Right hindlimb (tissue), 1 donor: ENCODE measurements around the gene TTF2.
"Not testable (repeated sequence)": the region's sequence is repeated elsewhere in the genome, so short reads cannot be mapped to it uniquely, and the experiment has no call there.

Experiments
- DNase-seq: peaks from one replicate; pipeline ENCODE4 v3.0.0-alpha.2; 2018

TTF2 gene

DNA sequence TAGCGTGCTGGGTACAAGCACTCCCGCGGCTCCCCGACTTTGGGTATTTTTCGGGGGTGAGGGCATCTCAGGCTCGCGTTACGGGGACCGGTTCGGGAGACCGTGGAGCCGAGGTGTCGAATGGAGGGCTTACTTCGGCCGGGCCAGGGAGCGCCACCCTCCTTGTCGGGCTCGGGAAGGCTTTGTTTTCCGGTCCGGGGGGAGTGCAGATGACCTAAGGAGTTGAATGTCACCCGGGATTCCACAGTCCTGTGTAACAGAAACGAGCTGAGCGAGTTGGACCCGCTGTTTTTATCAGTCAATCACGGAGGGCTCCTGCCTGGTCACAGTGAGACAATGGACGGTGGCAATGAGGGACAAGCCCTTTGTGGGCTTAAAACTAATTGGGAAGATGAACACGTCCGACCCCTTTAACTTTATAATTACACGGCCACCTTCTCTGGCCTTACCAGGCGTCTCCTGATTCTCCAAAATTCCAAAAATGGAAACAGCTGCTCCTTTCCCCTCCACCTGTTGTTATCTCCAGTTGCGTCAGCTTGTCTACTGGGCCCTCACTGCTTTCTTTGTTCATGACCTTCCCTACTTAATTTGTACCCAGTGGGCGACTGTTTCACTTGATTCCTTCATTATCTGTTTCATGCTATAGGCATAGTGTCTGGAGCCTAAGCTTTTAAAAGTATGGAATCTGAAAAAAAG, 62.4 kb downstream of the TTF2 start:
- DNase-seq, result no peak

DNA sequence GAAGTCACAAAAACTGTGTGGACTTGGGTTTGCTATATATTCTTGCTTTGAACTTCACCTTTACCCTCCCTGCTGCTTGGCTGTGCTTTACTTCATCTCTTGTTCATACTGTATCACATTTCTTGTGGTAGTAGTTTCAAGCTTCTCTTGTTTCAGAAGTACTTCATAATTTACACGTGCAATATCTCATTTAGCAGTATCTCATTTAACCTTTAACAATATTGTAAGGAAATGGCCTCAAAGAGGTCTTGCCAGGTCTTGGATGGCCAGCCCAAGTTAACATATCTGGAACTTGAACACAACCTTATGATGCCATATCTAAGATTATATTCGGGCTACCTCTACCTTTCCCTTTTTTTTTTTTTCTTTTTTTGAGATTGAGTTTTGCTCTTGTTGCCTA, 63.1 kb downstream of the TTF2 start:
- DNase-seq, result no peak

DNA sequence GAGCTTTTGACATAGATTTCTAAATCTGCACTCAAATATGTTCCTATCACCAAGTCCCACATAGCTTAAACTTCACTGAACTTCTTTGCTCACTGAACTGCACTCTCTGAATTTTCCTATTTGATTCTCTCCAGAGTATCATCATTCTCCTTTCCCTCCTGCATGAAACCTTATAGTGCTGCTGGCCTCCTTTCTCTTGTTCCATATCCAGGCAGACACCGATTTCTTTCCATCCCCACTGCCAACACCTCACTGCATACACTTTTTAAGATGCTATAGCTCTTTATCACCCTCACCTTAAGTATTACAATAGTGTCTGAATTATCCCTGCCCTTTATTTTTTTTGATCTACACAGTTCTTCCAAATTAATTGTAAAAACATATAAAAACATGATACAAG, 64.5 kb downstream of the TTF2 start:
- peak; percentile 38 for DNase-seq

DNA sequence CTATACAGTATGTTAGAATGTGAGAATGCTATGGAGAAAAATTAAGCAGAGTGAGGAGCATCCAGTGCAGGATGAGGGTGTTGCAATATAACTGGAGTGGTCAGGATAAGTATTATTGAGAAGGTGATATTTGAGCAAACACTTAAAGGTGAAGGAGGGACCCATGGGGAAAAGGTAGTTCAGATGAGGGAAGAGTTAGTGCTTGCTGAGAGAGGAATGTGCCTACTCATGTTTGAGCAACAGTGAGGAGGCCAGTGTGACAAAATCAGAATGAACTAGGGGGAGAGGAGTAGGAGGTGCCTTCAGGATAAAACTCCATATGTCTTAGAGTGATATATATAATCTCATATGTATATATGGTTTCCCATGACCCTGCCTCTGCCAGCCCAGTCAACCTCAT, 67.7 kb downstream of the TTF2 start:
- no peak for DNase-seq

DNA sequence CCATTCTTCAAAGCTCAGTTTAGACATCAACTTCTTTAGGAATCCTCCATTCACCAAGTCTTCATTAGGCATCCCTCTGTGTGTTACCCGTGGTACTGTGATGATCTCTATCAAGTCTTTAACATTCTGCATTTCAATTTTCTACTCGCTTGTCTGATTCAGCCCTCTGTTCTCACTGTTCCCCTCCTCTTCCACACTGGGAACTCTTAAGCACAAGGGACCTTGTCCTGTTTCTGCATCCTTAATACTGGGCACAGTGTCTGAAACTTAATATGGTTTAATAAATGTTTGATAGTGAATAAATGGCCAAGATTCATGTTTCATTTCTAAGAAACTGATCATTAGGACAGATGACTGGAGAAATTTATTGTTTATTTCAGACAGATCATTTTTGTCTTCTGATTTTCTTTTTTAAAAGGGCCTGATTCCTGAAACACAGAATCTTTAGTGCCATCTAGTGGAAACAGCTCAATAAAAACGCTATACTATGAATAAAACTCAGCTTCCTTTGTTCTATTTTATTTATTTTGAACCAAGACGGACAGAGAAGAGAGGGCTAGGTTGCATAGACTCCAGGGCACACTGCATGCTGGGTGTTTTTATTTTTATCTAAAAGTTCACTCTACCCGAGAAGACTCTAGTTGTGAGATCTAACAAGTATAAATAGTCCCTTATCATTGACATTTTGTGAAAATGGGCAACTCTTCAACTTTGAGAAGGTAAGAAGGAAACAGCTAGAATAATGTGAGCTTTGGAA, 68.4 kb downstream of the TTF2 start:
- no peak for DNase-seq

DNA sequence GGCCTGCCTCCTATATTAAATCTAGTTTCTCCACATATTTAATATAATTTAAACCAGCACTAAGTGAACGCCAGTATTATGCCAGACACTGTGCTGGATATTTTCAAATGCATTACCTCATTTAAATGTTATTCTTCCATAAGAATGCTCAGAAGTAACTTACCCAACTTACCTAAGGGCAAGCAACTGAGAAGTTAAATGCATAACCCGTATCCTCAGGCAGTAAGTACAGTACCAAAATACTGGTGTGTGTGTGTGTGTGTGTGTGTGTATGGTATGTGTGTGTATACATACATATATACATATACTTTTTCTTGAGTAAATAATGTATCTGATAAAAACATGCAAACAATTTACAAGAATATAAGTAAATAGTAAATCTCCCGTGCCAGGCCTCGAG, 70.4 kb downstream of the TTF2 start:
- no peak for DNase-seq

DNA sequence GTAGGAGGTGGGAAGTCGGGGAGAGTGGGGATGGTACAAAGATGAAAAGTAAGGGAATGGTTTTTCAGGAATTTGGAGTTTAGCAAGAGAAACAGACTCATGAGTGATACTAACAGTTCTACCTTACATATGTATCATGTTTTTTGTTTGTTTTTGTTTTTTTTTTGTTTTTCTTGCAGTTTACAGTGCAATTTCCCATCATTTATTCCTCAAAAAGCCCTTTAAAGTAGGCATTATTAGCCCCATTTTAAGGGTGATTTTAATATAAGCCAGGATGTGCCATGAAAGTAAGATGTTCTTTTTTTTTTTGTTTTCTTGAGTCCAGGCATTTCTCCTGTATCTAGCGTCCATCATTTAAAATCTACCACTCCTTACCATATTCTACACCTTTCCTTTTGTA, 75.2 kb downstream of the TTF2 start:
- DNase-seq, result no peak

DNA sequence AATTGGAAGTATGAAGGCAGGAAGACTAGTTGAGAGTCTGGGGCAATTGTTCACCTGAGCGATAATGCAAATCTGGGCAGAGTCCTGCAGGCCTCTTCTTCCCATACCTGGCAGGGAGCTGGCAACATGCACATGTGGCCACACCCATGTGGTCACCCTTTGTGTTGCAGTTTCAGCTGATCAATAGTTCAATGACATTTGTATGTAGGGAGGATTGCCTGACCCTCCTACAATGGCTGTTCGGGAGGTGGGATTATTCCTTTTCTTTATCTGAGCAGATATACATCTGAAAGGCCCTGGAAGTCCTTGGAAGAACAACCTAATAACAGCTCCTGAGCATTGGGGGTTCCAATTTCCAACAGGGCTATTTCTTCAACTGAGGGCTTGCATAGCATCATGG, 76.6 kb downstream of the TTF2 start:
- no peak for DNase-seq

DNA sequence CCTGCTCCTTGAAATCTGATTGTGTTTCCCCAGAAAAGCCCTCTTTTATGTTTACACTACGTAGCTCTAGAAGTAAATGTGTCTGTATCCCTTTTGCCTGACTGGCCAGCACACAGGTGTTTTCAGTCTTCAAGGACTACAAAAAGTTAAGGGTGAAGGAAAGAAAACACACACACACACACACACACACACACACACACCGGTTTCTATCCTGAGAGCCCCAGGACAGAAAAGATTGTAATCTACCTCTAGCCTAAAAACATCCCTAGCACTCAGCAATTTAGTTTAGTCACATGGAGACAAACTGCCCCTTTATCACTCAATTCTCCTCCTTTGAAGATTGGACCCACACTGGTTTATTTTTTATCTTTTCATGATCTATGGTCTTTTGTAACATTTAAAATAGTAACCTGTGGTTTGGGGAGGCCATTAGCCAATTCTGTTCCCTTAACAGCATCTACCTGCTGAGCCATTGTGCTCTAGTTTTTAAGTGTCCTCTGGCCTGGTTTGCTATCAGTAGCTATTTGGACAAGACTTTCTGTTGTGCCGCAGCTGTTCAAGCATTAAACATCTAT, 77.2 kb downstream of the TTF2 start:
- DNase-seq, result no peak

DNA sequence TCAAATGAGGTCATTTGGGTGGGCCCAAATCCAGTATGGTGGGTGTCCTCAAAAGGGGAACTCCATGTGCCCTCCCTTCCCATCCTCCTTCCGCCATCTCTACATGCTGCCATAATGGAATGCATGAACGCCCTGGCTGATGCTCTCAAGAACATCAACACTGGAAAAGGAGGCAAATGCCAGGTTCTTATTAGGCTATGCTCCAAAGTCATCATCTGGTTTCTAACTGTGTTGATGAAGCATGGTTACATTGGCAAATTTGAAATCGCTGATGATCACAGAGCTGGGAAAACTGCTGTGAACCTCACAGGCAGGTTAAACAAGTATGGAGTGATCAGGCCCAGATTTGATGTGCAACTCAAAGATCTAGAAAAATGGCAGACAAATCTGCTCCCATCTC, 78.0 kb downstream of the TTF2 start:
- no peak for DNase-seq

DNA sequence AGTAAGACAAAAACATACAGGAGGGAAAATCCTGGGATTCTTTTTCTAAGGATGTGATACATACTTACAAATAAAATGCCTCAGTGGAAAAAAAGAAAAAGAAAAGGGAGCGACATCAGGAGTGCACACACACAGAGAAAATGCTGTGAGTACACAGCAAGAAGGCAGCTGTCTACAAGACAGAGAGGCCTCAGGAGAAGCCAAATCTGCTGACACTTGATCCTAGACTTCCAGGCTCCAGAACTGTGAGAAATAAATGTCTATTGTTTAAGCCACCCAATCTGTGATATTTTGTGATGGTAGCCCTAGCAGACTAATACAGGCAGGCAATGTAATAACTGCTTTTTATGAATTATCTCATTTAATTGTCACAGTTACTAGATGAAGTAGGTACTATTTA, 78.4 kb downstream of the TTF2 start:
- DNase-seq, result no peak

DNA sequence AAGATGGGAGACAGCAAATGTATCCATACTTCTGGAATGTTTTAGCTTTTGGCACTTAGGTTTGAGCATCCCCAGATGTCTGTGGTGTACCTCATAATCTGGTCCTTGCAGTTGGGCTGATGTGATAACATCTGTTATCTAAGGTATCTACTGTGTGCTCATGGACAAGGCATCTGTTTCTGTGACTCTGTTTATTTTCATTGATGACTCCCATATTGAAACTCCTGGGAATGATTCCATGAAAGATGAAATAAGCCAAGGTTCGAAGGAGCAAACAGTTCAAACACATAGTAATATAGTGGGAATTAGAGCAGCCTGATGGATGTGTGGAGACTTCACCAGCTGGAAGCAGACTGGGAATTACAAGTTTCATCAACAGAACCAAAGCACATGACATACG, 82.1 kb downstream of the TTF2 start:
- DNase-seq, result no peak

DNA sequence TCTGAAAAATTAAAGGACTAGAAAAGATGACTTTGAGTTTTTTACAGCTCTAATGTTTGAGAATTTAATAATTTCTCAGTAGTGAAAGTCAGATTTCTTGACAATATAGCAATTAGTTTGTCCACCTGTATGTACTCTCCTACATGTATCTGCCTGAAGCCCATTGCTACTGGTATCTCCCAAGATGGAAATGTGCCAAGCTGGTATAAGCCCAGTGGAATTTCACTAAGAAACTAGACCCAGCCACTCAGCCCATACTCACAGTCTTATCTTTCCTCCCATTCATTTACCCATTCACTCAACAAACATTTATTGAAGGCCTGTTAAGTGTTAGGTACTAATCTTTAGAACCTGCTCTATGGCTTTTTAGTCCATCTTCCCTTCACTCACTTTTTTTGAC, 83.0 kb downstream of the TTF2 start:
- DNase-seq, result no peak

DNA sequence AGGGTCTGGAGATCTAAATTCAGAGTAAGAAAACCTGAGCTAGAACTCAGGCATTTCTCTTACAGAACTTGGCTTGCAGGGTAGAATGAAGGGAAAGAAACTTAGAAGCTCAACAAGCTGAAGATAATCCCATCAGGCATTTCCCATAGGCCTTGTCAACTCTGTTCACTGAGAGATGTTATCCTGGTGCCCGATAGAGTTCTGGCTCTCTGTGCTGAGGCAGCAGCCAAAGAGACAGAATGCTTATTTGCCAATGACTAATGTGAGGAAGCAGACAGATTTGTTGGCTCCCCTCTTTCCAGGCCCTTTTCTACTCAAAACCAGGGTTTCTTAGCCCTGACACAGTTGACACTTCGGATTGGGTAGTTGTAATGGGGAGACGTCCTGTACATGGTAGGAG, 83.7 kb downstream of the TTF2 start:
- no peak for DNase-seq

DNA sequence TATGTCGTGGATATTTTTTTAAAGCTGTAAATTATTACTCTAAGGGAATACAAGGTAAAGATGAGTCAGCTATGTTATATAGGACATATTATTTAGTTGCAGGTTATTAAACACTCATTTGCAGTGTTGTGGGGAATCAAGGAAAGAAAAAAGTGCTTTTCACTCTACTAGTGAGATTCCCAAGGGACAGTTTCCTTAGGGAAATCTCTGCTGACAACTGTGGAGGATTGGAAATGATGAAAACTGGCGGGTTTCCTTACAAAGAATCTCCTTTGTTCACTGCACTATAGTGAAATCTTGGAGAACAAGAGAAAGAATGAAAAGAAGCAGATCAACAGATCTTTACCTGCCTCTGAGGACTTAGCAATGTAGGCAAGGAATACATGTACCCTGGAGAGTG, 85.9 kb downstream of the TTF2 start:
- no peak for DNase-seq

DNA sequence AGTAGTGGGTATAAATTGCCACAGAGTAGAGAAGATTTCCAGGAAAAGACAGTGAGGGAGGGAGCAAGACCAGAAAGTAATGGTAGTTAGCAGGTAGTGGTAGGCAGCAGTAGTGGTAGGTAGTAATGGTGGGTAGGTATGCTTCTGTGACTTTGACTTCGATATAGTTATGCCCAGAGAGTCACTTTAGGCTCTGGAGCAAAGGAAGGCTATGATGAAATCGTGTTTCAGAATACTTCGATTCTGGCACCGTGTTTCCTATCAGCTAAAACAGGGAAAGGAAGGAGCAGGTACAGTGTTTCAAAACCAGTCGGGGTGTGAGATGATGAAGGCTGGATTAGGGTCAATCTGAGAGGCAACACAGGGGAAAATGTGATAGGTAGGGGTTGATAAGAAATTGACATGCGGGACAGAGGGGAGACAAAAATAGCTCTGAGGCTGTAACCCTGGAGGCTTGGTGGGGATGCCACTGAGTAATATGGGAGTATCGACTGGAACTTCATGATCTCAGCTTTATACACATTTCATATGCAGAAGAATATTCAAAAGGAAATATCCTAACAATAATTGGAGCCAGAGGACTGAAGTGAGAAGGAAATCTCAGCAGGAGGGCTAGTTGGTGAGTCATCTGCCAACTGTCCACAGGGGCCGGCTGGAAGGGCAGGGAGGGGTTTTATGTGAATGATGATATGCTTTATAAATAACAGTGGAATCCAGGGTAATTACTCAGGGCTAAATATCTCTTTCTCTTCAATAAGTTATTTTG, 86.6 kb downstream of the TTF2 start:
- no peak for DNase-seq

DNA sequence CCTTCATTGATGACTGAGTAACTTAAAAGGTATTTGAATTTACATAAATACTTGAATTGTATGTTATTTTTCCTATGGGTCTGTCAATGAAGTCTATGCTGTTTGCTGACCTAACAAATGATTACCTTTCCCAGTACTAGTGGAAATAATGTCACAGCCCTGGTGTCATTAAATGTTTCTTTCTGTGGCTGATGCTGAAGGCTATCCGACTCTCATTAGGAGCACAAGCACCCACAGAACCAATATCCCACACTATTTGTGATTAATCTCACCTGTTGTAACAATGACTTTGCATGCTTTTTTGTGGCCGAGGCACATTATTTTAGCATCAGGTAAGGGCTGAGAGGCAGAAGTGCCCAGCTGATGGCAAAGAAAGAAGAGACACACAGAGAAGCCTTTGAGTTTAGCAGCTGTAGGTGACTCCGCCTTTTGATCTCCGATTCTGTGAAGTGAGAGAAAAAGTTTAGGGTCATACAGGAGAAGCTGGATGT, 87.3 kb downstream of the TTF2 start:
- DNase-seq, result no peak

DNA sequence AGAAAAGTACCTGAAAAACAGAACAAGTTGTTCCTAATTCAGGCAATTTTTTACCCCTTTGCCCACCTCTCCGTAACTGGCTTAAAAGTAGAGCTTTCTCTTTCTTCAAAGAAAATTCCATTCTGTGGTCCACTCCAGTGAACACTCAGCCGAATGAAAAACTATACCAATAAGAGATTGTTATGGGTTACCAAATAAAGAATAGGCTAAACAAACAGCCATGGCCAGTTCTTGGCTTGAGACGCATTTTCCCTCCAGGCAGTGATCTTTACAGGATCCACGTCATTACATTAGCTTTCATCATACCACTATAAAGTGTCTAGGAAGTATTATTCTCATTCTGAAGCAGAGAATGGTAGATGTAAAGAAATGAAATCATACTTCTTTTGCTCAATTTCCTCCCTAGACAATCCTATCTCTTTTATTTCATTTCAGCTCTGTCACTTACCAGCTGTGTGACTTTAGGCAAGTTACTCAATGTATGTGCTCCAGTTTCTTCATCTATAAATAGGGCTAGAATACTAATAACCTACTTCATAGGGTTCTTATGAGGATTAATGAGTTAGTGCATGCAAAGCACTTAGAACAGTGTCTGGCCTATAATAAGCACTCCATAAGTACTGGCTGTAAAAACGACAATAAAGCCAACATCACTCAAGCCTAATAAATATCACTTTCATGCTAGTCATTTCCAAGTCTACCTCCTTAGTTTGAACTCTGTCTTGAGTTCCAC, 87.9 kb downstream of the TTF2 start:
- no peak for DNase-seq

DNA sequence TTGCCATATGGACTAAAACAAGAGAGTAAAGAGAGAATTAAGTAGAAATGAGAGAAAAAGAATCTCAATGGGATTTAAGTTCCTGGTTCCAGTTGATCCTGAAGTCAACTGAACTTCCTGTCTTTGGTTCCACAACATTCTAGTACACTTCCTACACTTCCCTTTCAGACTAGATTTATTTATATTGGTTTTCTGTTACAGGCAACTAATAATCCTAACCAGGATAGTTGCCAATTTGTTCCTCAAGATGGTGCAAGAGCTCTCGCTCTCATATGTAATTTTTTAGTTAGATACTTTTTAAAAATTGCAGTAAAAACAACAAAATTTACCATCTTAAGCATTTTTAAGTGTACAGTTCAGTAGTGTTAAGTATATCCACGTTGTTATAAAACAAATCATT, 90.2 kb downstream of the TTF2 start:
- DNase-seq, result no peak

DNA sequence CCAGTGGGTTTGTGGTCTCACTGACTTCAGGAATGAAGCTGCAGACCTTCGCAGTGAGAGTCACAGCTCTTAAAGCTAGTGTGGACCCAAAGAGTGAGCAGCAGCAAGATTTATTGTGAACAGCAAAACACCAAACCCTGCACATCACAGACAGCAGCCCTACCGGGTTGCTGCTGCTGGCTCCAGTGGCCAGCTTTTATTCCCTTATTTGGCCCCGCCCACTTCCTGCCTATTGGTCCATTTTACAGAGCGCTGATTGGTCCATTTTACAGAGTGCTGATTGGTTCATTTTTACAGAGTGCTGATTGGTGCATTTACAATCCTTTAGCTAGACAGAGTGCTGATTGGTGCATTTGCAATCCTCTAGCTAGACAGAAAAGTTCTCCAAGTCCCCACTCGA, 91.2 kb downstream of the TTF2 start:
- DNase-seq, result not testable (repeated sequence)
